Daoy (cell line): ENCODE measurements around the gene RTP2. TPM values are rescaled to one million over a fixed set of nuclear protein-coding genes. Genes with fewer than 3 reads are reported as not detected.

Experiments
- DNase-seq: peaks from one replicate; pipeline ENCODE4 v3.0.0-alpha.2; 2015; ENCODE audit warnings: low read depth
- total RNA-seq: library from RNA; depleted of rRNA; stranded (reverse); fragments of >200 nt; shearing (Covaris generic); gene quantifications from 2 replicates; pipeline ENCODE4 v1.2.3, GENCODE V29; 2014; rRNA removed

Gene RTP2
- total RNA-seq: not detected in 2 replicates

GRCh38 chr3:187702507-187703033, at the start of gene RTP2:
Gene RTP2 (minus strand): TSS chr3:187702557. CDS start chr3:187702128, 429 bp downstream.
- peak; percentile 15 for DNase-seq

- DNase-seq: no peak
These were observed 48.3 kb upstream of the RTP2 start for GRCh38 chr3:187750513-187751123.

DNA sequence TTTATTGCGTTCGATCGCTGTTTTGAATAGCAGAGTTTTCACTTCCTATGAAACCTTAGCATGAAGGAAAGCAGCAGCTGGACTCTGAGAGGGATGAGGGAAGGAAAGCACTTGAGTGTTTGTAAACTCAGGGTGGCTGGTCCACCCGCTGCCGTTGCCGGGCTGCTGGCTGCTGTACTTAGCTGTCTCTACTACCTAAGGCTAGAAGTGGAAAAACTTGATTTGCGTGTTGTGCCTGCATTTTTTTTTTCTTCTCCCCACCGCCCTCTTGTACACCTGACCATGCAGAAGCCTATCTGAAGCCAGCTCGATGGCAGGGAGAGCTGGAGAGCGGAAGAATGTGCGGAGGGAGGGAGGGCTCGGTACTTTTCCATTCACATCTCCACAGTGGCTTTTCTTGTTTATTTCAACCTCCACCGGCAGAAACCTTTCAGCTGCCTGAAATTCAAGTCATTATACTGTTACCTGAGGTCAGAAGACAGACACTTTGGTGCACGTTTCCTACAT, 47.7 kb upstream of the RTP2 start:
- DNase-seq: no peak

DNA sequence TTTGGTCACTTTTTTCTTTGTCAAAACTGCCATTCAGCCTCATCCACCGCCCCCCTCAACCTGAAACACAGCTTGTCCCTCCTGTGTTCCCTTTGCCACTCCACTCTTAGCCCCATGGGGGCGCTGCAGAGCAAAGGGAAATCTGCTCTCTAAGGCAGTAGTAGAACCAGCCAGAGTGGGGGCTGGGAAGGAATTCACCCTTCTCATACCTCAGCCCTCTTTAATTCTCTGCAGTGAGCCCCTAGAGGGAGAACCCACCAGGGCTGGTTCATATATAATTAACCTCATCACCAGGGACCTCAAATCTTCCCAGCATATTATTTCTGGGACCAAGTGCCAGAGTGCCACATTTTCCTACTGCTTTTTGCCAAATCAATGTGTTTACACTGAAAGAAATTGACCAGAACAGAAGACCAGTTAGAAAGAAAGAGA, 45.7 kb upstream of the RTP2 start:
- peak; percentile 83 for DNase-seq

DNA sequence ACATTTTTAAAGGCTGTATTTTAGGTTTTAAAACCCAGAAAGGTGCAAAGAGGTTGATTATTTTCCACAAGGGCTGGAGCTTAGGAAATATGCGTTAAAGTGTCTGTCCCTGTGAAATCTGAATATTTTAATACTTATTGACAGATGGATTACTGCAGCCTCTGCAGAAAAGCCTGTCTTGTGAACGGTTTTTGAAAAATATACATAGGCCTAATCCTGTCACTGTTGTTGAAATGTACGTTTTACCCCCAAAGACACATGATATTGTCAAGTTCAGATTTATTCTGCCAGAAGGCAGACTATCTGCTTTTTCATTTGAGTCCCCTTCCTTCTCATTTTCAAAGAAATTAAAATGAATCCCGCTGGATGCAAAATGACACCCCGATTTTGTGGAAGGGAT, 45.1 kb upstream of the RTP2 start:
- DNase-seq: no peak

GRCh38 chr3:187746442-187747281, 44.3 kb upstream of the RTP2 start:
- peak; percentile 17 for DNase-seq

- DNase-seq: no peak
These were observed 43.7 kb upstream of the RTP2 start for GRCh38 chr3:187746059-187746441.

DNA sequence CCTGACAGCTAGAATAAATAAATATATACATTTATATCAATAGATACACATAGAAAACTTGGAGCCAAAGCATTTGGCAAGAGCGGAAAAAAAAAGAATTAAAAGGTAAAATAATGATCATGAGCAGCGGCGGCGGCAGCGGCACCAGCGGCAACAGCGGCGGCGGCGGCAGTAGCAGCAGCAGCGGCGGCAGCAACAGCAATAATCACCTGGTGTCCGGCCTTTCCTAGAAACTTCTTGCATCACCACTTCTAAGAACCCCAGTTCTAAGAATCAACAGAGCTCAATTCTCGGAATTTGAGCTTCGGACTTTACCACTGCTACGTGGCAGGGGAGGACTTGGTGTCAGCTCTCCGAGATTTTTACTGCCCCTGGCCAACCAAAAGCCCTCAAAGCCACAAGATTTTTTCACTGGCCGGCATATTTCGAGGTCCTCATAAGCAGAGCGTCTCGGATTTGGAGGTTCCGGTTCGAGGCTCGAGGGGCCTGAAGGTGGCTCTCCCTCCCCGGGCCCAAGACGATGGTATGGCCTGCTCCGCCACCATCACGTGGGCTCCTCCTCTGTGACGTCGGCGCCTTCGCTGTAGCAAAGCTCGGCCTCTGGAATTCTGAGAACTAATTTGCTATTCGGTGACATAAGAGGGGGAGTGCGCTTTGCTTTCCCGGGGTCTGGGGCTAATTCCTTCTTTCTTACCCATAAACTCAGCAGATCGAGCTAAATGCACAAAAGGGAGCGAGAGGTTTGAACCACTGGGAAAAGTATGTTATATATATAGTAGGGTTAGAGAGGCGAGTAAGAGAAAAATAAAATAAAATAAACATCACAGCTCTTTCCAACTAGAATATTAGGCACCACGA, 43.1 kb upstream of the RTP2 start, which contains the start of gene BCL6:
TSS of gene BCL6 (minus strand) at position 268 of the 858 bp plus-strand sequence. CDS start 11,775 bp downstream, outside the sequence.
- peak; percentile 96 for DNase-seq

DNA sequence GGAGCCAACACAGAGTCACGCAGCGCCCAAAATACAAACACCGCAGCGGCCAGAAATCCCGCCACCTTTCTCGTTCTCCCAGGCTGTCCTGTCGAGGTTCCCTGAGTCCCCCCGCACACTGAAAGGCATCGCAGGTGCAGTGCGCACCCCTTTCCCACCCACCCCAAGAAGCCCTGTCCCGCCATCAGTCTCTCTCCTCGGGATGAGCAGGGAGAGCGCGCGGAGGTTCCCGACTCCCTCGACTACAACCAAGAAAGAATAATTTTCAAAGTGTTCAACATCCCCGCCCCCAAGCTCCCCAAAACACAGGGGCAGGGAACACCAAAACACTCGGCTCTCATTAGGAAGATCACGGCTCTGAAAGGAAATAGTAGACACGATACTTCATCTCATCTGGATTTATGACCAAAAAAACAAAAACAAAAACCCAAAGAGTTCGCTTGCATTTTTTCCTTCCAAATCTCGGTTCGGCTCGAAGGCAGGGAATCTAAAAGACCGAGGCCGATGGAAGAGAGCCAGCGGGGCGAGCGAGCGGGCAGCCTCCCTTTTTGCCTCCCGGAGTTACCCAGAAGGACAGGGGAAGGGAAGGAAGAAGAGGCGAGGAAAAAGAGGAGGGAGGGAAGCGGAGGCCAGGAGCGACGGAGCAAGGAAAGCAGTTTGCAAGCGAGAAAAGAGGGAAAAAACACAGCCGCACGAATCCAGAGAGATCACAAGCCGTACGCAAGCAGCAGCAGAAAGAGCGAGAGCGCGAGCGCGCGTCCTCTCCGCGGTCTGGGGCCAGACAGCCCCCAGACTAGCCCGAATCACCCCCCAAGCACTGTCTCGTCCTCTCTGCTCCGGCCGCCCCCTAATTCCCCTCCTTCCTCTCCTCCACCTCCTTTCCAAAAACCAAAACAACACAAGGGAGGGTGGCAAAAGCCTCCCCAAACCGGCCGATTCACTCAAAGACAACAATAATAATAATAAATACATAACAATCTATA, 42.1 kb upstream of the RTP2 start:
- peak; percentile 64 for DNase-seq

DNA sequence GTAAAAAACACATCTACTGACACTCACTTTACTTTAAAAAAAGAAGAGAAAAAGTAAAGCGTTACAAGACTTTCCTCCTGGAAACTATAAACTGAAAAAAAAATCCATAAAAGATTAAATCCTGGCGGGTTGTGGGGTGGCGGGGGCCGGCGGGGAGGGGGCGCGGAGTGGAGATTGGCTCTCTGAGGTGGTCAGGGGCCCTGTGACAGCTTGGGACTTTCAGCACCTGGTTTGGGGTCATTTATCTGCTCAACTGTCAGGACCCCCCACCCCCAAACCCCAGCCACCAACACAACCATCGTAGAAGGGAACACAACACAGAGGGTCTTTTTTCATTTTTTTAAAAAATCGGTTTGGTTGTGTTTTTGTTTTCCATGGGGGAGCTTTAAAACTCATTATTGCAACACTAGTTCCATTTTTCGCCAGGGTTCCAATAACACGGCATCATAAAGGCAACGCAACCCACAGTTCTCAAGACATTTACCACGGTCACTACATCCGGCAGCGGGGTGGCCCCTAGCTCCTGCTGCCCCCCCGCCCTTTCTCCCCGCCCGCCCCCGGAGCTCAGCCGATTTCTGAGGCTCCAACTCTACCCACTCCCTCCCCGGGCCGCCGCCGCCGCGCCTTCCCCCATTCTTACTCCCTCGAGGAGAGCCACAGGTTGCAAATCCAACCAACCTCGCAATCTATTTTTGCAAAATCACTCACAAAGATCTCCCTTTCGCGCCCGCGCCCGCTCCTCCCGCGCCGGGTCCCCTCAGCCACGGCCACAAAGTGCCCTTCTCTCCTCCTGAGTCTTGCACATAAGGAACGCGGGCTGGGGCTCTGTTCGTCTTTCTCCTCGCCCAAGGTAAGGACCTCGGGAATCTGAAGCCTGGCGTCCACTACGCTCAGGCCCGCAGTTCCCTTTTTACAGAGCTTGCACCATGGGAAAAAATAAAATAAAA, 41.1 kb upstream of the RTP2 start:
- DNase-seq: peak; percentile 46

- peak; percentile 22 for DNase-seq
These were observed 40.2 kb upstream of the RTP2 start for GRCh38 chr3:187742351-187743171.

- DNase-seq: peak; percentile 80
These were observed 39.3 kb upstream of the RTP2 start for GRCh38 chr3:187741403-187742350.

GRCh38 chr3:187740421-187741399, 38.4 kb upstream of the RTP2 start:
- DNase-seq: peak; percentile 71

DNA sequence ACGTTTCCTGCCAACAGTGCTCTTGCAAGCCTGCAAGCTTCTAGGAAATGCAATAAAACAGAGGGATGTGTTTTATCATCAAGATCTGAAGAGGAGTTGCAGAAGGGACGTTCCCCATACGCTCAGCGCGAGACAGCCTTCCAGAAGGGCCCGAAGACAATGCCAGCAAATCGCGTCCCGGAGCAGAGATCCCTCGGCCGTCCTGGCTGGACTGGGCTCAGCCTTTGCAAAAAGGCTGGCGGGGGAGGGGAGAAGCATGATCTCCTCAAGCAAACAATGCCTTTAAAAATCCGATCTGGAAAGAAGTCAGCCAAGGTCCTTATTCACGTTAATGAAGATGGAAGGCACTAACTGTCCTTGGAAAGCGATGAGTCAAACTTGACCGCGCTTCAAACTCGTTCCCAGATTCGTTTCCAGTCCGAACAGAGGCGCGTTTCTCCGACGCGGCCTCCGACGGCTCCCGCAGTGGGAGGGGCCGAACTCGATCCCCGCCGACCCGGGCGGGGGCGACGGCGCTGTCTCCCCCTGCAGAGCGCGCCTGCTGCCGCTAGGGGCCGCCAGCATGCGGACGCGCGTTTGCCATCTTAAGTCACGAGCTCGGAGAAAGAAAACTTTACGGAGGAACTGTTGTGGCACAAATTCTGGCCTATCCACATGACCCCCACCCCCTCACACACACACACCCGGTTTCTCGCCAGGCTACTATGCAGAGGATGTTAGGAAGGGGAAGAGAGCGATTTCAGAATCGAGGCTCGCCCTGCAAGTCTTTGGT, 37.4 kb upstream of the RTP2 start:
- peak; percentile 90 for DNase-seq

GRCh38 chr3:187739094-187739560, 36.8 kb upstream of the RTP2 start:
- no peak for DNase-seq
